RWPE1 (cell line): ENCODE measurements around the gene AMBRA1.

ENCODE experiments used
- CTCF ChIA-PET: fragments of 350-600 bp; sonication (Branson Sonifier 250); formaldehyde crosslinking; extraction: SDS; loops from one replicate; lab custom pipeline; 2021; lab: Yijun Ruan, JAX
- POLR2A ChIA-PET: fragments of 400-600 bp; formaldehyde crosslinking; extraction: SDS; loops from one replicate; lab custom pipeline; 2020; ENCODE audit warnings: antibody characterized with exemption; ENCODE audit not compliant: low non-redundant PET; lab: Yijun Ruan, JAX
- DNase-seq: peaks from one replicate; pipeline ENCODE4 v3.0.0; 2012; ENCODE audit warnings: low spot score
- H3K27ac ChIP-seq: fragments of 450-650 bp; 2 replicates; pipeline ENCODE4 v1.5.1; 2017
- TF ChIP-seq, protein P1 (sequence below): fragments of 450-650 bp; conservative IDR thresholded peaks from 2 replicates; pipeline ENCODE4 v1.5.1; 2017; ENCODE audit warnings: low read depth, mild to moderate bottlenecking

The AMBRA1 gene

GRCh38 chr11:46431211-46431610, 162.6 kb downstream of the AMBRA1 start:
- TF ChIP-seq, protein P1, sequence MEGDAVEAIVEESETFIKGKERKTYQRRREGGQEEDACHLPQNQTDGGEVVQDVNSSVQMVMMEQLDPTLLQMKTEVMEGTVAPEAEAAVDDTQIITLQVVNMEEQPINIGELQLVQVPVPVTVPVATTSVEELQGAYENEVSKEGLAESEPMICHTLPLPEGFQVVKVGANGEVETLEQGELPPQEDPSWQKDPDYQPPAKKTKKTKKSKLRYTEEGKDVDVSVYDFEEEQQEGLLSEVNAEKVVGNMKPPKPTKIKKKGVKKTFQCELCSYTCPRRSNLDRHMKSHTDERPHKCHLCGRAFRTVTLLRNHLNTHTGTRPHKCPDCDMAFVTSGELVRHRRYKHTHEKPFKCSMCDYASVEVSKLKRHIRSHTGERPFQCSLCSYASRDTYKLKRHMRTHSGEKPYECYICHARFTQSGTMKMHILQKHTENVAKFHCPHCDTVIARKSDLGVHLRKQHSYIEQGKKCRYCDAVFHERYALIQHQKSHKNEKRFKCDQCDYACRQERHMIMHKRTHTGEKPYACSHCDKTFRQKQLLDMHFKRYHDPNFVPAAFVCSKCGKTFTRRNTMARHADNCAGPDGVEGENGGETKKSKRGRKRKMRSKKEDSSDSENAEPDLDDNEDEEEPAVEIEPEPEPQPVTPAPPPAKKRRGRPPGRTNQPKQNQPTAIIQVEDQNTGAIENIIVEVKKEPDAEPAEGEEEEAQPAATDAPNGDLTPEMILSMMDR, result no peak
- H3K27ac ChIP-seq, result no peak overlapping the region
- ChIA-PET POLR2A (no interaction called here), CTCF (interaction anchor here (0.6 kb wide), 1 partner anchor 14 kb away, joined by 3 read pairs; no protein-coding TSS in a partner anchor)
- no peak for DNase-seq

DNA sequence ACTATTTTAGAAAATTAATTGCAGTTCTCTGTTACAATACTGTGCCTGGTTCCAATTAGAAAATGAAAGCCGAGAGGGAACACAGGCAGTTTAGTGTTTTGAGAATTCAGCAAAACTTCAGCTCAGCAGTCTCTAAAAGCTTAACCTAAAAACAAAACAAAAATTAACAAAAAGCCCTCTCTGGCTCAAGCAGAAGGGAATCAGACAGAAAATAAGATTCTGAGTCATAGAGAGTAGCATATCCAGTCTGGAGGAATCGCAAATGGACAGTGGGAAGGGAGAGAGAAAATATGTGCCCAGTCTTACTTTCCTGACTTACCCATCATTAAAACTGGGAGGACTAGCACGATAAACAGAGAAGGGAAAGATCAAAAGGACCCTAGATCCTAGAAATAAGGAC, 164.1 kb downstream of the AMBRA1 start:
- TF ChIP-seq, protein P1, result no peak
- POLR2A ChIA-PET, result no interaction called here
- DNase-seq, result no peak
- H3K27ac ChIP-seq, result no peak overlapping the region
- CTCF ChIA-PET, result interaction anchor here (0.6 kb wide), 1 partner anchor 78 kb away, joined by 3 read pairs; no protein-coding TSS in a partner anchor

DNA sequence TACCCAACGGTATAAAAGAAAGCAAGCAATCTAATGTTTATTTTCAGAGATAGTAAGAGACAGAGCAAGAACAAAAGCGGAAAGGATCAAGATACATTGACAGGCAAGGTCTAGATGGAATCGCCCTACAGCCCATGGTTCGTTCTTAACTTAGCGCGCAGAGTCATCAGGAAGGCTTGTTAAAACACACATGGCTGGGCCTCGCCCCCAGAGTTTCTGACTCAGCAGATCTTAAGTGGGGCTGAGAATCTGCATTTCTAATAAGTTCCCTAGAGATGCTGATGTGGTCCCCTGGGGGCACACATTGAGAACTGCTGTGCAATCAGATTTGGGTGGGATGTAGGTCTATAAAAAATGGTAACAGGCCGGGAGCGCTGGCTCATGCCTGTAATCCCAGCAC, 166.5 kb downstream of the AMBRA1 start:
- TF ChIP-seq, protein P1, result no peak
- DNase-seq, result no peak
- ChIA-PET POLR2A (no interaction called here), CTCF (no interaction called here)
- H3K27ac ChIP-seq, result no peak overlapping the region

DNA sequence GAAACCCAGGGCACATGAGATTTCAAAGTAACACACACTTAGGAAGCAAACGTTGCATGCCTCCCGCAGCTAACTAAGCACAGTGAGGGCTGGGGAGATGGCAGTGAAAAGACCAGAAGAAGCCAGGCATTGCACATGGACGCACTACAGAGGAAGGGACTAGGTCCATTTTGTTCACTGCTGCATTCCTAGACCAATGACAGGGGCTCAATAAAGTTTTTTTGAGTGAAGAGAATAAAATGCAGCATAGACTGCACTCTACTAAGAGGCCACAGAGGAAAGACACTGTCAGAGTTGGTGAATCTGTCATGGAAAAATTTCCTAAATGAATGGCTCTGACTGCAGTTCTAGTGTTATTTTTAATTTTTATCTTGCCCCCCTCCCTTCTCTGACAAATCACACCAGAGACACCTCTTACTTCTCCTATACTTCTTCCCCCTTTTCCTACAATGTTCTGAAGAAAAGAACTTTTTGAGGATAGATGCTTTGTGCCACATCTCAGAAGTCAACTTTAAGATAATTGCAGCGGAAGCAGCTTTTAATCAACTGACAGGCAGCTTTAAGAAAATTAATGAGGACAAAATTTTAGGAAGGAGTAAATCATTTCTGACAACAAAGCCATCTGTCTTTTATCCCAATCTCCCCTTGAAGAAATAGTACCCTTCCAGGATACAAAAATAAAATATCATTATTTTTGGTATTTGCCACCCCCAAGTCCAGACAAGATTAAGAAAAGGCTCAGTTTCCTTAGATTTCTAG, 167.4 kb downstream of the AMBRA1 start:
- ChIA-PET CTCF (no interaction called here), POLR2A (no interaction called here)
- DNase-seq, result no peak
- TF ChIP-seq, protein P1, result no peak
- no peak overlapping the region for H3K27ac ChIP-seq

DNA sequence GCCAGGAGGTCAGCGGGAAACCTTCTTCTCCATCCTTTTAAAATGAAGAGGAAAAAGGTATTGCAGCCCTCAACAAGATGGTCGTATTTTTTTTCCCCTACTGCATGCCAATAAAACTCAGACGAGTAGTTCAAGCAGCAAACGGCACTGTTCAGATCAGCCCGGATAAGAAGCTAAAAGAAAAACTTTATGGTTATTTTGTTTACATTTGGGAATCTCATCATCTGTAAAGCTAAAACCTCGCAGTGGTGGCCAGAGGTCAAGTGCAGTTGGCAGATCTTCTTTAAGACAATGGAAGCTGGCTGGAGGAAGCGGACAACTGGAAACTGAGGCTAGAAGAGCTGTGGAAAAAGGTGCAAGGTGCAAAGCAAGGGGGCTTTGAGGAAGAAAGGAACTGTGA, 171.2 kb downstream of the AMBRA1 start:
- ChIA-PET POLR2A (interaction anchor here (0.5 kb wide), 1 partner anchor 91 kb away, joined by 4 read pairs; no protein-coding TSS in a partner anchor), CTCF (interaction anchor here (1.0 kb wide), 1 partner anchor 30 kb away, joined by 3 read pairs; no protein-coding TSS in a partner anchor)
- no peak overlapping the region for H3K27ac ChIP-seq
- TF ChIP-seq, protein P1, result no peak
- DNase-seq, result no peak

GRCh38 chr11:46421257-46421880, 172.5 kb downstream of the AMBRA1 start:
- no peak overlapping the region for H3K27ac ChIP-seq
- ChIA-PET POLR2A (no interaction called here), CTCF (interaction anchor here (0.6 to 0.7 kb wide), 3 partner anchors 70 to 137 kb away, joined by 3 to 5 read pairs (median 4); no protein-coding TSS in a partner anchor)
- no peak for DNase-seq
- TF ChIP-seq, protein P1, result no peak
